GM21360 (cell line): Measurements from ENCODE around the gene TERT.
"Not testable (repeated sequence)": the region's sequence is repeated elsewhere in the genome, so short reads cannot be mapped to it uniquely, and the experiment has no call there.

ENCODE experiments used
- ATAC-seq: cut with Tn5 transposase; IDR thresholded peaks from one replicate; pipeline ENCODE4 v1.9.1; 2021; ENCODE audit warnings: mild to moderate bottlenecking, moderate library complexity; ENCODE audit not compliant: unreplicated experiment

The TERT gene

DNA sequence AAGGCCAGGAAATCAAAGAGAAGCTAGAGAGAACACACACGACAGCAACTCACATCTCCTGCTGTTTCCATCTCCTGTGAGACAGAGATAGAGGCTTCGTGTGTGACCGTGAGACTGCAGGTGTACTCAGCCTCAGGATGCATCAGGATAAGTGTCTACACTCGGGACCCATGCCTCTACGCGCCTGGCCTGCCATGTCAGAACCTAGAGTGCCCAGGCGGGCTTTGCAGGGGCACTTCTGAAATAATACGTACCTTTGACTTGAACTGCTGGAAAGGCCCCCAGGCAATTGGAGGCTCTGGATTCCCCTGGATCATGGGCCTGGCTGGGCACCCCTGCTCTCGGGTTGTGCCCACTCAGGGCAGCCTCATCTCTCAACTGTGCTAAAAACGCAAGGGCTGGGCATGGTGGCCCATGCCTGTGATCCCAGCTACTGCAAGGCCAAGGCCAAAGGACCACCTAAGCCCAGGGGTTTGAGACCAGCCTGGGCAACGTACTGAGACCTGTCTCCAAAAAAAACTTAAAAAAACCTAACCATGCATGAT, 37.1 kb upstream of the TERT start:
- ATAC-seq = no peak

DNA sequence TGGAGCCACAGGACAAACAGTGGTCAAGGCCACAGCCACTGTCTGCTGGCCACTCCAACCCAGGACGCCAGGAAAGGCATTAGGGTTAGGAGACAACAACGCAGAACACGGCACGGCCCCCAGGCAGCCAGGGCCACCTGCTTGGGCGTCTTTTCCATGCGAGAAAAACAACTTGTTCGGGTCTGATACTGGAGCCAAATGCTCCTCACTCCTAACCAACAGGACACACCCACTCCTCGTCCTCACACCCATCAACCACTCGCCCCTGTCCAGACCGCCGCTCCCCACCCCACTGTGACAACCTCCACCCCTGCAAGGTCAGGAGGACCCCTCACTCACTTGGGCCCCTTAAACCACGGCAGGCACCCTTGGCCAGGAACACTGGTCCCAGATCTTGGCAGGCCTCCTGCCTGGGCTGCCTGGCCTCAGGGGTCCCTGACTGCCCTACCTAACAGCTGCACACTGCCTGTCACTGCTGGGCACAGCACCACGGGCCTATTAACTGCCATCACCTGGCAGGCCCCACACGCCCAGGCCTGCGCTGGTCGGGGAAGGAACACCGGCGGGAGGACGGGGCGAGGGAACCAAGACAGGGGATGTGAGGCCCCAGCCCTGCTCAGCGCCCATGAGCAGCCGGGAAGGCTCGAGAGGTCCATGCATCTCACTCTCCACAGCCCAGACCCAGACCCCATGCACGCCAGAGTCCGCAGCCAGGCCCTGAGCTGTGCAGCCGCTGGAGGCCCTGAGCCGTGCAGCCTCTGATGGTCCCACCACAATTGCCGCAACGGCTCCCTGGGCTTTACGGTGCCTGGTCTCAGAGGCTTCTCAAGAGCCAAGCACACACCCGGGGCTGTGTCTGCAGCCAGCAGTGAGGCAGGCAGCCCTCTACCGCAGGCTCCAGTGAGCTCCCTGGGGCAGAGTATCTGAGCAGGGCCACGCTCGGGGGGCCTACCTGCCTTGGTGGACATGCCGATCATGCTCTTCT, 36.3 kb upstream of the TERT start:
- ATAC-seq = no peak

DNA sequence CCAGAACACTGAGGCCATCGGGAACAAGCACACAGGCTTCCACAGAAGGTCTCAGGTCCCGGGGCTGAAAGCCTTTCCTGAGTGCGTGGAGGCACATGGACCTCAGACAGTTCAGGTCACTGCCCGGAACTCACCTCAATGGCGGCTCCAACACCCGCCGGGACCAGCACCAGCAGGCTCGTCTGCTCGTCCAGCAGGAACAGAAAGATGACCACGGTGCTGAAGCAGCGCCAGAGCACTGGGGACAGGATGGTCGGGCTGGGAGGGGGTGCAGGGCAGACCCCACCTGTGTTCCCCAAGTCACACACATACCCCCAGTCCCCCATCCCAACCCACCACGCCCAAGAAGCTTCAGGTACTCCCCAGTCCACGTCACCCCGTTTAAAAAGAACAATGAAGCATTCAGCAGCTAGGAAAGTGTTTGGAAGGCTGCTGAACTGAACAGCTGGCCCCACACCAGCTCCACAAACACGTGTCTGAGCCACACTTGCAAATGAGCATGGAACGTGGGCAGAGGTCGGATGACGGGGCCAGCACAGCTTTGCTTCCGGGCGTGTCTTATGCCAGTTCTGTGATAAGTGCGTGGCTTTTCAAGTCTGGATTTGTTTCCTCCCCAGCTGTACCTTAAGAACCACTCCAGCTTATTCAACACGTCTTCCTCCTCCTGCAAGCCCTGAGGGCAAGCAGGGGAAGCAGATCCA, 35.4 kb upstream of the TERT start:
- no peak for ATAC-seq

- ATAC-seq = no peak
Observed at GRCh38 chr5:1329111-1329579, 34.3 kb upstream of the TERT start.

DNA sequence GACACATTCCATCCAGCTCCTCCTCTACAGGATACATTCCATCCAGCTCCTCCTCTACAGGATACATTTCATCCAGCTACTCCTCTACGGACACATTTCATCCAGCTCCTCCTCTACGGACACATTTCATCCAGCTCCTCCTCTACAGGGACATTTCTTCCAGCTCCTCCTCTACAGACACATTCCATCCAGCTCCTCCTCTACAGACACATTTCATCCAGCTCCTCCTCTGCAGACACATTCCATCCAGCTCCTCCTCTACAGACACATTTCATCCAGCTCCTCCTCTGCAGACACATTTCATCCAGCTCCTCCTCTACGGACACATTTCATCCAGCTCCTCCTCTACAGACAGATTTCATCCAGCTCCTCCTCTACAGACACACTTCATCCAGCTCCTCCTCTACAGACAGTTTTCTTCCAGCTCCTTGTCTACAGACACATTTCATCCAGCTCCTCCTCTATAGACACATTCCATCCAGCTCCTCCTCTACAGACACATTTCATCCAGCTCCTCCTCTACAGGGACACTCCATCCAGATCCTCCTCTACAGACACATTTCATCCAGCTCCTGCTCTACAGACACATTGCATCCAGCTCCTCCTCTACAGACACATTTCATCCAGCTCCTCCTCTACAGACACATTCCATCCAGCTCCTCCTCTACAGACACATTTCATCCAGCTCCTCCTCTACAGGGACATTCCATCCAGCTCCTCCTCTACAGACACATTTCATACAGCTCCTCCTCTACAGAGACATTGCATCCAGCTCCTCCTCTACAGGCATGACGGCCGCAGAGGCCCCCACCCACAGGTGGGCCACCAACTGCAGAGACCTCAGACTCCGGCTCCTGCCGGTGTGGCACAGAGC, 33.6 kb upstream of the TERT start:
- not testable (repeated sequence) for ATAC-seq

GRCh38 chr5:1326901-1327756, 32.3 kb upstream of the TERT start:
- ATAC-seq = not testable (repeated sequence)

- not testable (repeated sequence) for ATAC-seq
Observed at GRCh38 chr5:1326532-1326875, 31.6 kb upstream of the TERT start.

GRCh38 chr5:1325870-1326531, 31.1 kb upstream of the TERT start:
- no peak for ATAC-seq

- no peak for ATAC-seq
Observed at GRCh38 chr5:1325191-1325741, 30.4 kb upstream of the TERT start.

- ATAC-seq = no peak
Observed at GRCh38 chr5:1324719-1325190, 29.9 kb upstream of the TERT start.

- no peak for ATAC-seq
Observed at GRCh38 chr5:1324301-1324700, 29.4 kb upstream of the TERT start.

DNA sequence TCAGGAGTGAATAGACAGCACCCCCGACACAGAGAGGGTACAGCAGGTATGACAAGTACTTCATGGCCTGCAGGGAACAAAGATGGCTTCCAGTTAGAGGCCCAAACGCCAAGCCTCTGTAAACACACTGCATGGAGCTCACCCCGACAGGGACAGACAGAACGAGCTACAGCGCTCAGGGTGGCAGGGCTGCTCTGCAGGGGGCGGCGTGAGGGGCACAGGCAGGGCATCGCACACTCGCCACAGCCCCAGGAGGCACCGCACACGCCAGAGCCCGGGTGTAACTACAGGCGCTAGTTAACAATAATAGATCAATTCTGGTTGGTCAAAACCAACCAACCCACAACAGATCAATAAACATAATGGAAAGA, 28.9 kb upstream of the TERT start:
- ATAC-seq = no peak

- ATAC-seq = no peak
Observed at GRCh38 chr5:1322955-1323802, 28.3 kb upstream of the TERT start.

DNA sequence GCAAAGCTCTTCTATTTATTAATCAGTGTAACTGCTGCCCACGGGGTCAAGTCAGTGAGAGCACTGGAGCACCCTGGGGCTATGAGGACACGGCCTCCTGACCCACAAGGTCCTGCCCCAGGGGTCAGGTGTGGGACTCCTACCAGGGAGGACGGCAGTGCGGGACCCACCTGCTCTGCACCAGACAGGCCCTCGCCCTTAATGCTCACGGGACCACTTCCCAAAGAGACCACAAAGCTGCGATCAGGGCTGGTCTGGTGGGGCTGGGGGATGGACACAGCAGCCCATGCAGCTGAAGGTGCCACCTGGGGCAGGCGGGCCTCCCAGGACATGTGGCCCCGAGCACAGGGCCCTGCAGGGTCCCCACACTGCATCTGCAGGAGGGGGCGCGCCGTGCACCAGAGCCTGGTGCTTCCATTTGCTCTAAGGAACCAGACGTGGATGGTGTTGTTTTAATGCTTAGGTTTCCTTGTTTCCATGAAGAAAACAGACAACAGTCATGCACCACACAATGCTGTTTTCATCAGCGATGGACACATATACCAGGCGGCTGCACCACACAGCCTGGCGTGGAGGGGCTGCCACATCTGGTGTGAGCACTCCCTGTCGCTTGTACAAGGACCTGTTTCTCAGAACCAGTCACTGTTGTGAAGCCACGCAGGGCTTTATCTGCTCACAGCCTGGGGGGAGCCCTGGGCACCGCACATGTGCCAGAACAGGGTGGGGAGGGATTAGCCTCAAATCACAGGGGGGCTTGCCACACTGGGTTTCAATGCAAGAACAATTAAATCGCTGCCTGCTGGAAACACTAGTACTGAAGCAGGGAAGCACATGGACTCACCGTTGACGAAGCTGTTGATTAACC, 27.4 kb upstream of the TERT start:
- no peak for ATAC-seq

GRCh38 chr5:1321576-1321975, 26.7 kb upstream of the TERT start:
- no peak for ATAC-seq

- no peak for ATAC-seq
Observed at GRCh38 chr5:1320436-1321344, 25.8 kb upstream of the TERT start.
